Stimulated activated CD4-positive, alpha-beta T cell treated with anti-CD3 and anti-CD28 coated beads, Interleukin-4, amount 100 ng/mL, for 4 hours (primary cell): ENCODE measurements around the gene UGT1A1.

Experiments
- DNase-seq, 2 experiments: peaks; one replicate each; pipeline ENCODE4 v3.0.0-alpha.2; 2020

UGT1A1 gene

GRCh38 chr2:233818639-233819621, 58.9 kb downstream of the UGT1A1 start:
- no peak for DNase-seq

GRCh38 chr2:233819884-233820773, 60.1 kb downstream of the UGT1A1 start:
- DNase-seq, result no peak

GRCh38 chr2:233820774-233821105, 60.7 kb downstream of the UGT1A1 start:
- DNase-seq, result no peak

- DNase-seq, result no peak
Observed at GRCh38 chr2:233821196-233821595, 61.1 kb downstream of the UGT1A1 start.

- DNase-seq, result no peak
Observed at GRCh38 chr2:233821709-233822100, 61.6 kb downstream of the UGT1A1 start.

- no peak for DNase-seq
Observed at GRCh38 chr2:233822101-233822771, 62.2 kb downstream of the UGT1A1 start.
